Adrenal gland (tissue), 12 donors: ENCODE measurements around the gene CTRB1. TPM values are rescaled to one million over a fixed set of nuclear protein-coding genes. Genes with fewer than 3 reads are reported as not detected.
"Not testable (repeated sequence)": the region's sequence is repeated elsewhere in the genome, so short reads cannot be mapped to it uniquely, and the experiment has no call there.

Source experiments
- DNase-seq, 7 donors: peaks; one replicate each; pipeline ENCODE4 v3.0.0-alpha.2; 2019 to 2020
- H3K27ac ChIP-seq, 5 donors: fragments of 200-600 bp; sonication (generic) in 4 of 5; 1 replicate in 3 of 5; 2 replicates in 2 of 5; pipeline versions ENCODE4 v1.5.1 to v1.8.0; 2016 to 2020; ENCODE audit warnings: mild to moderate bottlenecking in 1 of 5
- H3K27me3 ChIP-seq: fragments of 200-600 bp; 2 replicates; pipeline ENCODE4 v1.8.0; 2021
- H3K36me3 ChIP-seq, 2 donors: fragments of 200-600 bp; replicated peaks in 1 of 2; 1 replicate in 1 of 2; 2 replicates in 1 of 2; pipeline versions ENCODE4 v1.5.1 to v1.8.0; 2018 to 2022
- H3K4me1 ChIP-seq, 2 donors: fragments of 200-600 bp; replicated peaks in 1 of 2; 1 replicate in 1 of 2; 2 replicates in 1 of 2; pipeline versions ENCODE4 v1.5.1 to v1.8.0; 2018 to 2021
- H3K4me3 ChIP-seq, 4 donors: fragments of 200-600 bp; sonication (generic) in 3 of 4; one replicate each; pipeline ENCODE4 v1.5.1; 2016 to 2018
- H3K9me3 ChIP-seq, 3 donors: fragments of 200-600 bp; sonication (generic) in 1 of 3; replicated peaks in 1 of 3; 1 replicate in 2 of 3; 2 replicates in 1 of 3; pipeline versions ENCODE4 v1.5.1 to v1.8.0; 2016 to 2021
- POLR2A ChIP-seq, 2 donors: fragments of 450-650 bp; IDR thresholded peaks; one replicate each; pipeline ENCODE4 v1.6.1; 2017; ENCODE audit warnings: antibody characterized with exemption in 2 of 2, mild to moderate bottlenecking in 2 of 2, moderate library complexity in 1 of 2
- WGBS, 4 donors: extraction: QIAGEN DNeasy Blood & Tissue Kit in 2 of 4; methylation state at CpG; one replicate each; pipeline versions ENCODE4 v1.1.5 to v1.1.7; 2013 to 2017; 5-methylcytosine and 5-hydroxymethylcytosine counted together
- intact Hi-C, 2 donors: fragments of 100-400 bp; cut with DNase I; formaldehyde crosslinking; loops; one replicate each; pipeline versions ENCODE4 v1.14.1 to v1.15.0; 2022 to 2023
- polyA plus RNA-seq, 3 donors: library from polyadenylated mRNA; stranded (reverse); fragments of 200-250 nt in 2 of 3; fragments of 350-450 nt in 1 of 3; fragmentation: Illumina TruSeq in 1 of 3; extraction: RNeasy Lipid Tissue Mini Kit (QIAGEN cat#74804) in 1 of 3; gene quantifications; one replicate each; pipeline ENCODE4 v1.2.3, GENCODE V29; 2013 to 2014
- total RNA-seq, 9 donors: library from RNA; depleted of rRNA in 4 of 9; stranded (reverse); fragments of >200 nt in 4 of 9; fragments of 120-200 nt in 1 of 9; fragmentation: NEBNext Ultra II Directional in 1 of 9; extraction: Animal tissue kit (Norgen Biotek cat#: 25700) in 1 of 9; gene quantifications; one replicate each; pipeline versions ENCODE4 v1.1.0 to v1.2.4, GENCODE V29; 2013 to 2023
- TF ChIP-seq, protein P1 (sequence below), 6 experiments: fragments of 450-650 bp in 4 of 6; fragments of 200-600 bp in 2 of 6; sonication (generic) in 1 of 6; IDR thresholded peaks; 1 replicate in 5 of 6; 2 replicates in 1 of 6; pipeline versions ENCODE4 v1.5.1 to v1.8.0; 2016 to 2021; ENCODE audit warnings: antibody characterized with exemption in 6 of 6, mild to moderate bottlenecking in 2 of 6, moderate library complexity in 1 of 6
- donor health status: healthy with polysubstance abuse.
- donor health status: Bipolar disorder and iron deficiency.
- donor health status: DM: yes; HTN: yes; CAD: no.
- donor health status: DM: no; HTN: no; CAD: no.
- donor health status: DM: no; HTN: no; CAD: no.
- donor health status: DM: yes; HTN: yes; CAD: no.

The CTRB1 gene
- total and polyA plus RNA-seq, 12 donors, result 0.67 to 9.9 (median 2.0) TPM; not detected in 3

DNA sequence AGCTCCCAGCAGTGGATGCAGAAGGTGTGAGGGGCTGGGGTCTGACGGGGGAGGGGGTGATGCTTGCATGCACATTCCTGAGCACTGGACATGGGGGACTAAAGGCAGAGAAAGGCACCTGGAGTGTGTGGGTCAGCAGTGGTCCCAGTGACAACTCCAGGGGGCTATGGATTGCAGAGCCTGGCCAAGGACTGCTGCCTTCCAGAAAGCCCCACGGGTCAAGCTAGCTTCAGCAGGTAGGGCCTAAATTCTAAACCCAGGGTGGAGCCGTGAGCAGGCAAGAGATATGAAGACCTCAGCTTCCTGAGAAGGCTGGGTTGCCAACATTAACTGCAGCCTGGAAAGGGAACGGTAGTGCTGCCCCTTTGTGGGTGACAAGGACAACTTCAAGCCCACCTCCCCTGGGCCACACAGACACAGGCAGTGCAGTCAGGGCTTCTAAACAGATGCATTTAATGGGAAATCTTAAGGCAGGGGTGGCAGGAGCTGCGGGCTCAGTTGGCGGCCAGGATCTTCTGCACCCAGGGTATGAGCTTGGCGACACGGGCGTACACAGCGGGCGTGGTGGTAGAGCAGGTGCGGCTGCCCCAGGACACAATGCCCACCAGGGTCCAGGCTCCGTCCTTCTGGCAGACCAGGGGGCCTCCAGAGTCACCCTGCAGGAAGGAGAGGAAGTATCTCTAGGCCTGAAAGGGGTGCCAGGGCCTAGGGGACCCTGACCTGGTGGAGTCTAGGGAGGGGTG is 14.9 kb upstream of the CTRB1 start:
- intact Hi-C loops, result no loop called here
- H3K4me1 ChIP-seq, result no peaks in the 10 kb centered on the region
- no peaks in the 10 kb centered on the region for H3K27me3 ChIP-seq
- TF ChIP-seq, protein P1, sequence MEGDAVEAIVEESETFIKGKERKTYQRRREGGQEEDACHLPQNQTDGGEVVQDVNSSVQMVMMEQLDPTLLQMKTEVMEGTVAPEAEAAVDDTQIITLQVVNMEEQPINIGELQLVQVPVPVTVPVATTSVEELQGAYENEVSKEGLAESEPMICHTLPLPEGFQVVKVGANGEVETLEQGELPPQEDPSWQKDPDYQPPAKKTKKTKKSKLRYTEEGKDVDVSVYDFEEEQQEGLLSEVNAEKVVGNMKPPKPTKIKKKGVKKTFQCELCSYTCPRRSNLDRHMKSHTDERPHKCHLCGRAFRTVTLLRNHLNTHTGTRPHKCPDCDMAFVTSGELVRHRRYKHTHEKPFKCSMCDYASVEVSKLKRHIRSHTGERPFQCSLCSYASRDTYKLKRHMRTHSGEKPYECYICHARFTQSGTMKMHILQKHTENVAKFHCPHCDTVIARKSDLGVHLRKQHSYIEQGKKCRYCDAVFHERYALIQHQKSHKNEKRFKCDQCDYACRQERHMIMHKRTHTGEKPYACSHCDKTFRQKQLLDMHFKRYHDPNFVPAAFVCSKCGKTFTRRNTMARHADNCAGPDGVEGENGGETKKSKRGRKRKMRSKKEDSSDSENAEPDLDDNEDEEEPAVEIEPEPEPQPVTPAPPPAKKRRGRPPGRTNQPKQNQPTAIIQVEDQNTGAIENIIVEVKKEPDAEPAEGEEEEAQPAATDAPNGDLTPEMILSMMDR (IDR thresholded peaks at IDR 0.05), result no peak
- H3K36me3 ChIP-seq, result no peaks in the 10 kb centered on the region
- no peaks in the 10 kb centered on the region for H3K9me3 ChIP-seq
- no peak overlapping the region for H3K27ac ChIP-seq
- DNase-seq, result no peak
- no peak overlapping the region for H3K4me3 ChIP-seq
- WGBS, 4 donors, result 83 to 86% (median 84%) methylated on average over 12 to 13 of the region's 13 CpGs

DNA sequence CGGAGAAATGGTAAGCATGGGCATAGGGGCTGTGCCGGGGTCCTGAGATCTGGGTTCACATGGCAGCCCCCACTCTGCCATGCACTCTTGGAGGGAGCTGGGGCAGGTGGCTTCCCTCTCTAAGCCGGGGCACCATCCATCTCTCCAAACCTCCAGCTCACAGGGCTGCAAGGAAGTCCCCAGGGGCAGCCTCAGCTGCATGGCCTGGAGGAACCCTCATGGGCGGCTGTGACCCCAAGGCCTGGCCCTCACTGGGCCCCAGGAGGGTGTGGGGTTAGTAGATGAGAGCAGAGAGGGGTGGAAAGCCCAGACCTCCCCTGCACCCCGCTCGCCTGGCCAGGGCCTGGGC is 14.4 kb upstream of the CTRB1 start:
- 86 to 100% (median 94%) methylated on average over 2 to 6 of the region's 6 CpGs for WGBS, 4 donors
- H3K4me3 ChIP-seq, result no peak overlapping the region
- intact Hi-C loops, result no loop called here
- no peak for DNase-seq
- no peaks in the 10 kb centered on the region for H3K4me1 ChIP-seq
- no peaks in the 10 kb centered on the region for H3K36me3 ChIP-seq
- no peaks in the 10 kb centered on the region for H3K9me3 ChIP-seq
- H3K27ac ChIP-seq, result no peak overlapping the region
- H3K27me3 ChIP-seq, result no peaks in the 10 kb centered on the region
- TF ChIP-seq, protein P1 (IDR thresholded peaks at IDR 0.05), result no peak
- no peak for TF ChIP-seq POLR2A (IDR thresholded peaks at IDR 0.05)

DNA sequence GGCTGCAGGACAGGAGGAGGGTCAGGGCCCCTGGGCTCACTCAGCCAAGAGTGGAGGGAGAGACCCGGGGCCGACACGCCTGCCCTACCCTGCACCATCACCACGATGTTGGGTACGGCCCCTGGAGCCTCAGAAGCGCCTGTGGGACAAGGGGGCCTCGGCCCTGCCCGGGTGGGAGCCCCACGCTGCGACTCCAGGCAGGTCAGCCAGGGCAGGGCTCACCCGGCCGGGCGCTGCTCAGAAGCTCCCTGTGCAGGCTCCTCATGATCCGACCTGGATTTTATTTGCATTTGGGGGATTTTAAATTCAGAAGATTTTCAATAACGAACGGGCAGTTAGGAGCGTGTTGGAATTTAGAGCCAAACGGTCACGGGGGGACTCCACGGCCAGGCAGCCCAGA is 13.9 kb upstream of the CTRB1 start:
- H3K27ac ChIP-seq, H3K4me3 ChIP-seq, H3K36me3 ChIP-seq, H3K4me1 ChIP-seq, H3K9me3 ChIP-seq, H3K27me3 ChIP-seq, intact Hi-C loops, DNase-seq: not testable (repeated sequence)
- no CpG with 5 or more reads among the region's 20 CpGs for WGBS, 4 donors

DNA sequence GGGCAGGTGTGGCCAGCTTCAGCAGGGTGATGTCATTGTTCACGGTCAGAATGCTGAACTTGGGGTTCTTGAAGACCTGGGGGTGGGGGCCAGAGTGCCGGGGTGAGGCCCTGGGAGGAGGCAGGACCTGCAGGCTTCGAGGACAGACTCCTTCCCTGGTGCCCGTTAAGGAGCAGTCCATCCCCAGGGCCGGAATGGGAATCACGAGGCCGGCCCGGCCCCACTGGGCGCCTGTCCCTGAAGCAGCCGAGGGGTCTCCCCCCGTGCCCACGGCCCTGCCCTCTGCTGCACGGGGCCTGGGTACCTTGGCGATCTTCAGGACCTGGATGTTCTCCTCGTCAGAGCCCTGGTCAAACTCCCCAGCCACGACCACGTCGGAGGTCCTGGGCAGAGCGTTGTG is 13.3 kb upstream of the CTRB1 start:
- H3K4me3 ChIP-seq, H3K27me3 ChIP-seq, H3K9me3 ChIP-seq, DNase-seq, H3K36me3 ChIP-seq, H3K27ac ChIP-seq, intact Hi-C loops, H3K4me1 ChIP-seq: not testable (repeated sequence)
- WGBS, 4 donors, result 92% methylated on average over 9 of the region's 19 CpGs; no CpG with 5 or more reads in 3 of the 4 donors

DNA sequence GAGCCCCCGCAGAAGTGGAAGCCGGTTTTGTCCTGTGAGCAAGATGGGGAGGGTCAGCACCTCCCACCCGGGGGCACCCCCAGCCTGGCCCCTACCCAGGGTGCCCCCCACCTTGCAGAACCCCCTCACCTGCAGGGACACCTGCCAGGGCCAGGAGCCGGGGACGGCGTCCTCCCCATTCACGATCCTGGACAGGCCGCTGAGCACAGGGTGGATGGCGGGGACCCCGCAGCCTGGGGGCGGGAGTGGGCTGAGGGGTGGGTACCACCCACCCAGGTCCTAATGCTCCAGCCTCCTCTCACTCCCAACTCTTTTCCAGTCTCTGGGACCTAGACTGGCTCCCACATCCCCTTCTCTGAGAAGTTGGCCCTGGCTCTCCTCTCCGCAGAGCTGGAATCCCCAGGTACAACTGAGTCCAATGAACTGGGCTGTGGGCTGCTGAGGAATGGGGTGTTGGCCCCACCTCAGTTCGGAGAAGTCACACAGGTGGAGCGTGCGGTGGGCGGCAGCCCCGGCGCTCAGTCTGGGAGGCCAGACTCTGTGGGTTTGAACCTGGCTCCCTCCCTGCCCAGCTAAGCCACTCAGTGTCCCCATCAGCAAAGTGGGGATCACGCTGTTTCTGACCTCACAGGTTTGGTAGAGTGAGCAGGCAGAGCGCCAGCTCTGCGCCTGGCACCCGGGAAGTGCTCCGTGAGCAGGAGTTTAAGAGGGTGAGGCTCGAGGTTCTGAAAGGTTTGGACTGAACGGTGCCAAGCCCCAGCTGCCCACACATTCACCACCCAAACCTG is 12.6 kb upstream of the CTRB1 start:
- not testable (repeated sequence) for DNase-seq, H3K4me3 ChIP-seq, H3K27me3 ChIP-seq, H3K36me3 ChIP-seq, H3K27ac ChIP-seq, H3K9me3 ChIP-seq, H3K4me1 ChIP-seq
- whole genome bisulfite sequencing, 4 donors, result 85 to 91% (median 89%) methylated on average over 9 to 19 of the region's 25 CpGs
- intact Hi-C loops, result loop anchor here (1.0 to 2.0 kb wide), 2 partner anchors 18 to 19 kb away; no protein-coding TSS in a partner anchor
